ENCODE data around the gene TATDN3. TPM values are rescaled to one million over a fixed set of nuclear protein-coding genes. Genes with fewer than 3 reads are reported as not detected.

TATDN3 gene
- total RNA-seq, 1 experiment from 2014 or later: 17.3 TPM

GRCh38 chr1:212824201-212824600, 32.5 kb downstream of the TATDN3 start:
- H3K4me3 ChIP-seq (ENCODE audit: low read depth, low read length, poor library complexity, severe bottlenecking): no peak overlapping the region
- peaks cover 13% of the 10 kb centered on the region for H3K9me3 ChIP-seq (ENCODE audit: low read depth, low read length, poor library complexity, severe bottlenecking)
- intact Hi-C loops (cut with micrococcal nuclease; ENCODE audit: unreplicated experiment): no loop called here
- no peak overlapping the region for H3K27ac ChIP-seq (ENCODE audit: low read depth, low read length, poor library complexity, severe bottlenecking)
- BruUV-seq (replicated peaks): no TSS peak
- POLR2A ChIA-PET (ENCODE audit: low non-redundant PET): interaction anchor here (0.6 kb wide), 1 partner anchor 1799 kb away, joined by 3 read pairs; no protein-coding TSS in a partner anchor
- no peak for DNase-seq (ENCODE audit: low spot score)
- H3K36me3 ChIP-seq (ENCODE audit: insufficient read depth, low read length, poor library complexity, severe bottlenecking): no peaks in the 10 kb centered on the region
- H3K27me3 ChIP-seq (replicated peaks; ENCODE audit: insufficient read depth, low read depth, low read length, poor library complexity): no peaks in the 10 kb centered on the region
- TF ChIP-seq CTCF (conservative IDR thresholded peaks at IDR 0.05; ENCODE audit: low read depth, low read length) (no peak), EZH2 (IDR thresholded peaks at IDR 0.05; ENCODE audit: borderline replicate concordance, low read depth, low read length, poor library complexity, severe bottlenecking) (no peak)
- CTCF ChIA-PET: no interaction called here
- H3K4me1 ChIP-seq (ENCODE audit: insufficient read depth, low read length, poor library complexity, severe bottlenecking): no peaks in the 10 kb centered on the region

- TF ChIP-seq CTCF (conservative IDR thresholded peaks at IDR 0.05; ENCODE audit: low read depth, low read length): no peak
- TF ChIP-seq EZH2 (IDR thresholded peaks at IDR 0.05; ENCODE audit: borderline replicate concordance, low read depth, low read length, poor library complexity, severe bottlenecking): no peak
- no peak overlapping the region for H3K27ac ChIP-seq (ENCODE audit: low read depth, low read length, poor library complexity, severe bottlenecking)
- H3K4me3 ChIP-seq (ENCODE audit: low read depth, low read length, poor library complexity, severe bottlenecking): no peak overlapping the region
- no peaks in the 10 kb centered on the region for H3K27me3 ChIP-seq (replicated peaks; ENCODE audit: insufficient read depth, low read depth, low read length, poor library complexity)
- CTCF ChIA-PET: no interaction called here
- no peaks in the 10 kb centered on the region for H3K4me1 ChIP-seq (ENCODE audit: insufficient read depth, low read length, poor library complexity, severe bottlenecking)
- BruUV-seq (replicated peaks): no TSS peak
- POLR2A ChIA-PET (ENCODE audit: low non-redundant PET): no interaction called here
- H3K9me3 ChIP-seq (ENCODE audit: low read depth, low read length, poor library complexity, severe bottlenecking): peaks cover 13% of the 10 kb centered on the region
- intact Hi-C loops (cut with micrococcal nuclease; ENCODE audit: unreplicated experiment): no loop called here
- no peak for DNase-seq (ENCODE audit: low spot score)
- no peaks in the 10 kb centered on the region for H3K36me3 ChIP-seq (ENCODE audit: insufficient read depth, low read length, poor library complexity, severe bottlenecking)
Observed at GRCh38 chr1:212825798-212826452, 34.2 kb downstream of the TATDN3 start.

GRCh38 chr1:212827171-212827776, 35.6 kb downstream of the TATDN3 start:
- peaks cover 13% of the 10 kb centered on the region for H3K9me3 ChIP-seq (ENCODE audit: low read depth, low read length, poor library complexity, severe bottlenecking)
- ChIA-PET POLR2A (ENCODE audit: low non-redundant PET) (no interaction called here), CTCF (no interaction called here)
- no peaks in the 10 kb centered on the region for H3K4me1 ChIP-seq (ENCODE audit: insufficient read depth, low read length, poor library complexity, severe bottlenecking)
- H3K27me3 ChIP-seq (replicated peaks; ENCODE audit: insufficient read depth, low read depth, low read length, poor library complexity): no peaks in the 10 kb centered on the region
- TF ChIP-seq CTCF (conservative IDR thresholded peaks at IDR 0.05; ENCODE audit: low read depth, low read length): no peak
- no peak for TF ChIP-seq EZH2 (IDR thresholded peaks at IDR 0.05; ENCODE audit: borderline replicate concordance, low read depth, low read length, poor library complexity, severe bottlenecking)
- intact Hi-C loops (cut with micrococcal nuclease; ENCODE audit: unreplicated experiment): no loop called here
- H3K27ac ChIP-seq (ENCODE audit: low read depth, low read length, poor library complexity, severe bottlenecking): no peak overlapping the region
- DNase-seq (ENCODE audit: low spot score): no peak
- no peak overlapping the region for H3K4me3 ChIP-seq (ENCODE audit: low read depth, low read length, poor library complexity, severe bottlenecking)
- H3K36me3 ChIP-seq (ENCODE audit: insufficient read depth, low read length, poor library complexity, severe bottlenecking): no peaks in the 10 kb centered on the region
- no TSS peak for BruUV-seq (replicated peaks)

All from A673 (cell line).